Activated CD8-positive, alpha-beta memory T cell treated with anti-CD3 and anti-CD28 coated beads, Interleukin-2, amount 50 U/mL, for 24 hours (primary cell): ENCODE results near the gene EIF4G1.
"Not testable (repeated sequence)": the region's sequence is repeated elsewhere in the genome, so short reads cannot be mapped to it uniquely, and the experiment has no call there.

Experiments
- DNase-seq: peaks from one replicate; pipeline ENCODE4 v3.0.0-alpha.2; 2020; ENCODE audit errors: extremely low read depth

The EIF4G1 gene

GRCh38 chr3:184335661-184336546 is 21.5 kb downstream of the EIF4G1 start:
- DNase-seq = peak; percentile 58

- no peak for DNase-seq
Observed at GRCh38 chr3:184336547-184337398, 22.4 kb downstream of the EIF4G1 start.

GRCh38 chr3:184337399-184337714 is 23.0 kb downstream of the EIF4G1 start, which contains the start of gene FAM131A:
FAM131A (plus strand) TSS chr3:184337600; CDS start chr3:184337631, 31 bp downstream.
- no peak for DNase-seq

GRCh38 chr3:184337981-184338380 is 23.6 kb downstream of the EIF4G1 start:
- no peak for DNase-seq

- DNase-seq = no peak
Observed at GRCh38 chr3:184338511-184338945, 24.1 kb downstream of the EIF4G1 start.

GRCh38 chr3:184339001-184339400 is 24.6 kb downstream of the EIF4G1 start:
- DNase-seq = no peak

GRCh38 chr3:184339451-184340135 is 25.2 kb downstream of the EIF4G1 start:
- DNase-seq = not testable (repeated sequence)

GRCh38 chr3:184341925-184342324 is 27.5 kb downstream of the EIF4G1 start:
- DNase-seq = no peak

- DNase-seq = no peak
Observed at GRCh38 chr3:184343200-184343876, 28.9 kb downstream of the EIF4G1 start.

GRCh38 chr3:184344579-184345316 is 30.3 kb downstream of the EIF4G1 start:
- DNase-seq = no peak

GRCh38 chr3:184345317-184346144 is 31.1 kb downstream of the EIF4G1 start:
- no peak for DNase-seq

GRCh38 chr3:184346480-184347190 is 32.2 kb downstream of the EIF4G1 start:
- DNase-seq = no peak

- DNase-seq = no peak
Observed at GRCh38 chr3:184347321-184348056, 33.1 kb downstream of the EIF4G1 start.

GRCh38 chr3:184348057-184348382 is 33.6 kb downstream of the EIF4G1 start:
- no peak for DNase-seq

GRCh38 chr3:184349563-184350470 is 35.4 kb downstream of the EIF4G1 start:
- DNase-seq = no peak

GRCh38 chr3:184350618-184351017 is 36.2 kb downstream of the EIF4G1 start:
- no peak for DNase-seq

GRCh38 chr3:184351511-184352148 is 37.2 kb downstream of the EIF4G1 start:
- no peak for DNase-seq
